Mesothelial cell of epicardium (in vitro differentiated cells): ENCODE data around the gene LGR4. TPM values are rescaled to one million over a fixed set of nuclear protein-coding genes. Genes with fewer than 3 reads are reported as not detected.

Experiments
- DNase-seq, 2 experiments: peaks; one replicate each; pipeline ENCODE4 v3.0.0; 2021; ENCODE audit warnings: low spot score in 2 of 2; ENCODE audit not compliant: unreplicated experiment in 2 of 2
- H3K27ac Mint-ChIP-seq: 2 replicates; pipeline ENCODE4 v1.8.0; 2021; ENCODE audit warnings: mixed read lengths
- H3K27me3 Mint-ChIP-seq: 2 replicates; pipeline ENCODE4 v1.8.0; 2021; ENCODE audit warnings: low read depth, mixed read lengths
- H3K36me3 Mint-ChIP-seq: 2 replicates; pipeline ENCODE4 v1.8.0; 2021; ENCODE audit warnings: mixed read lengths
- H3K4me1 Mint-ChIP-seq: 2 replicates; pipeline ENCODE4 v1.8.0; 2021; ENCODE audit warnings: mixed read lengths
- H3K4me3 Mint-ChIP-seq: 2 replicates; pipeline ENCODE4 v1.8.0; 2021; ENCODE audit warnings: mild to moderate bottlenecking, moderate library complexity, mixed read lengths
- H3K9me3 Mint-ChIP-seq: 2 replicates; pipeline ENCODE4 v1.8.0; 2021; ENCODE audit warnings: mixed read lengths
- CTCF ChIP-seq: fragments of 200-600 bp; sonication (generic); IDR thresholded peaks from one replicate; pipeline ENCODE4 v1.5.0; 2021; ENCODE audit warnings: antibody characterized with exemption; ENCODE audit not compliant: unreplicated experiment
- total RNA-seq: library from RNA; stranded (reverse); gene quantifications from 3 replicates; pipeline ENCODE4 v1.2.1, GENCODE V29; 2021

The LGR4 gene
- total RNA-seq, 1 donor from 2014 or later: 28.2 TPM

DNA sequence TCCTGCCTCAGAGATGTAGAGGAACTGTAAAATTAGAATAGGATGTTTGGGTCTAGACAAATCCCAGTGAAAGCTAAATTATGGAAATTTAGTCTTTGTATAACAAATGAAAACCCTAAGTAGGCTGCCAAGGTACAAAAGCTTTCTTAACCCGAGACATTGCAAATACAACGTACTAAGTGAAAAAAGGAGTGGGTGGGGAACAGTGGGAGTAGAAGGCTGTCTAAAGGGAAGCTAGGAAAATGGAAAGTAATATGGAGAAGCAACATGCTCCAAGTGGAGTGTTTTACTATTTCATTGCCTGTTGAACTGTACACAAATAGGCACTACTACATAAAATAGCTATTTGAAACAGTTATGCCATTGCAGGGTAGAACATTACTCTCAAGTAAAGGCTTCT lies 40.8 kb upstream of the LGR4 start:
- Mint-ChIP-seq H3K27me3 (peaks cover 2% of the 10 kb centered on the region), H3K4me1 (peaks cover 5% of the 10 kb centered on the region), H3K9me3 (peaks cover 6% of the 10 kb centered on the region), H3K4me3 (no peak overlapping the region), H3K36me3 (no peaks in the 10 kb centered on the region), H3K27ac (no peak overlapping the region)
- DNase-seq: no peak
- TF ChIP-seq CTCF: no peak

- Mint-ChIP-seq H3K27me3 (no peaks in the 10 kb centered on the region), H3K9me3 (peaks cover 6% of the 10 kb centered on the region), H3K27ac (no peak overlapping the region), H3K4me1 (peaks cover 15% of the 10 kb centered on the region), H3K36me3 (no peaks in the 10 kb centered on the region), H3K4me3 (no peak overlapping the region)
- DNase-seq: no peak
- no peak for TF ChIP-seq CTCF
These were observed 39.6 kb upstream of the LGR4 start for GRCh38 chr11:27512238-27512637.

GRCh38 chr11:27509908-27510307 lies 37.3 kb upstream of the LGR4 start:
- H3K27me3 Mint-ChIP-seq: no peaks in the 10 kb centered on the region
- H3K27ac Mint-ChIP-seq: no peak overlapping the region
- H3K4me1 Mint-ChIP-seq: peaks cover 25% of the 10 kb centered on the region
- no peak for DNase-seq
- no peaks in the 10 kb centered on the region for H3K9me3 Mint-ChIP-seq
- H3K36me3 Mint-ChIP-seq: no peaks in the 10 kb centered on the region
- no peak for TF ChIP-seq CTCF
- no peak overlapping the region for H3K4me3 Mint-ChIP-seq

DNA sequence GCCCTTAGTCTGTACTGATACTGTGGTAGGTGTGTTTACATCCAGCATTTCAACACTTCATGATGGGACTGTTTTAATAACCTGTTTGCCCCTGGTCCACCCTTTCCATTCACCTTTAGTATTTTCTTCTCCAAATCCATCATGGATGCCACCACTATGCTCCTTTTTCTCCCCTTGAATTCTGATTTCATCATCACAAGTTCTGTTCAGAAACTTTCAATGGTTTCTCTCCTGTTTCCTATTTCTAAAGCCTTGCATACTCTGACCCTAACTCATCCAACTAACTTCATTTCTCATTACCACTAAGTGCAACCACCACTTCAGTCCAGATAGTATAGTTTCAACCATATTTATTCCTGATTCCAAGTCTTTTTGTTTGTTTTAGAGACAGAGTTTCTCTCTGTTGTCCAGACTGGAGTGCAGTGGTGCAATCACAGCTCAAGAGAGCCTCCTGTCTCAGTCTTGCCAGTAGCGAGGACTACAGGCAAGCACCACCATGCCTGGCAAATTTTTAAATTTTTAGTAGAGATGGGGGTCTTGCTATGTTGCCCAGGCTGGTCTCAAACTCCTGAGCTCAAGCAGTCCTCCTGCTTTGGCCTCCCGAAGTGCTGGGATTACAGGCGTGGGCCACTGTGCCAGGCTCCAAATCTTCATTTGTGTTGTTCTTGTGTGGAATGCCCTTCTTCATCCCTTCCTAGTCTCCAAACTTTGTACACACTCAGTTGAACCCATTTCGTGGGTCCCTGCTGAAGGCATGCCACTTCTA lies 35.1 kb upstream of the LGR4 start:
- no peaks in the 10 kb centered on the region for H3K36me3 Mint-ChIP-seq
- H3K9me3 Mint-ChIP-seq: no peaks in the 10 kb centered on the region
- H3K4me3 Mint-ChIP-seq: peak overlapping the region; percentile 96
- H3K27me3 Mint-ChIP-seq: no peaks in the 10 kb centered on the region
- no peak for DNase-seq
- no peak for TF ChIP-seq CTCF
- H3K4me1 Mint-ChIP-seq: peaks cover 29% of the 10 kb centered on the region
- peak overlapping the region; percentile 98 for H3K27ac Mint-ChIP-seq

GRCh38 chr11:27506200-27507182 lies 33.9 kb upstream of the LGR4 start, which contains the start of gene LIN7C:
TSS of gene LIN7C (minus strand) at chr11:27506769. CDS start at chr11:27506752, 17 bp downstream.
- no peaks in the 10 kb centered on the region for H3K36me3 Mint-ChIP-seq
- peaks cover 31% of the 10 kb centered on the region for H3K4me1 Mint-ChIP-seq
- no peaks in the 10 kb centered on the region for H3K9me3 Mint-ChIP-seq
- TF ChIP-seq CTCF: no peak
- H3K27me3 Mint-ChIP-seq: no peaks in the 10 kb centered on the region
- peak within 1 kb of the TSS; percentile 96 for H3K4me3 Mint-ChIP-seq
- peak within 1 kb of the TSS; percentile 98 for H3K27ac Mint-ChIP-seq
- peak; percentile 82 to 87 for DNase-seq
